GM23338 (cell line): ENCODE data around the gene ESR1. TPM values are rescaled to one million over a fixed set of nuclear protein-coding genes. Genes with fewer than 3 reads are reported as not detected.

Source experiments
- ETS1 ChIP-seq: IDR thresholded peaks from 2 replicates; pipeline ENCODE4 v1.6.1; 2016; ENCODE audit warnings: antibody characterized with exemption
- EZH2phosphoT487 ChIP-seq: fragments of 200-600 bp; sonication (generic); IDR thresholded peaks from one replicate; pipeline ENCODE4 v1.8.1; 2018; ENCODE audit warnings: antibody characterized with exemption; ENCODE audit not compliant: unreplicated experiment
- JUNB ChIP-seq: IDR thresholded peaks from one replicate; pipeline ENCODE4 v1.6.1; 2016; ENCODE audit warnings: antibody characterized with exemption; ENCODE audit not compliant: unreplicated experiment
- NANOG ChIP-seq: IDR thresholded peaks from 2 replicates; pipeline ENCODE4 v1.6.1; 2016; ENCODE audit warnings: antibody characterized with exemption, borderline replicate concordance
- STAT1 ChIP-seq: IDR thresholded peaks from one replicate; pipeline ENCODE4 v1.6.1; 2016; ENCODE audit warnings: antibody characterized with exemption; ENCODE audit not compliant: unreplicated experiment
- ZNF114 ChIP-seq: fragments of 250-450 bp; sonication (Bioruptor Pico); IDR thresholded peaks from 2 replicates; pipeline ENCODE4 v1.5.0; 2020; ENCODE audit warnings: mild to moderate bottlenecking, moderate library complexity
- ZNF331 ChIP-seq: fragments of 250-450 bp; sonication (Bioruptor Pico); IDR thresholded peaks from 2 replicates; pipeline ENCODE4 v1.5.0; 2020; ENCODE audit warnings: low read depth, mild to moderate bottlenecking, moderate library complexity
- ZNF462 ChIP-seq: fragments of 250-450 bp; sonication (Bioruptor Pico); IDR thresholded peaks from 2 replicates; pipeline ENCODE4 v1.5.0; 2020; ENCODE audit warnings: mild to moderate bottlenecking, moderate library complexity
- polyA plus RNA-seq: library from polyadenylated mRNA; unstranded; fragments of >200 nt; fragmentation: Nextera tagmentation; extraction: Ambion mirVana; gene quantifications from 2 replicates; pipeline ENCODE4 v1.2.1, GENCODE V29; 2016
- total RNA-seq: library from RNA; depleted of rRNA; stranded (reverse); fragments of >200 nt; shearing (Covaris generic); gene quantifications from 2 replicates; pipeline ENCODE4 v1.2.3, GENCODE V29; 2014
- TF ChIP-seq, protein P1 (sequence below), 2 experiments: fragments of 200-600 bp in 1 of 2; sonication (generic) in 1 of 2; conservative IDR thresholded peaks; 2 replicates each; pipeline versions ENCODE4 v1.5.1 to v1.6.1; 2016 to 2017; ENCODE audit warnings: antibody characterized with exemption in 2 of 2, low read depth in 2 of 2, mild to moderate bottlenecking in 2 of 2, moderate library complexity in 1 of 2

Gene ESR1
- total and polyA plus RNA-seq, 2 experiments from 2014 or later = 0.94 TPM; not detected in 1

GRCh38 chr6:152053332-152053731, 245.8 kb downstream of the ESR1 start (continued):
- TF ChIP-seq ZNF462 (no peak), STAT1 (no peak), EZH2phosphoT487 (no peak), JUNB (no peak), ZNF331 (CRISPR knock-in tag) (no peak), NANOG (no peak), ETS1 (no peak), ZNF114 (no peak)
- TF ChIP-seq, protein P1, sequence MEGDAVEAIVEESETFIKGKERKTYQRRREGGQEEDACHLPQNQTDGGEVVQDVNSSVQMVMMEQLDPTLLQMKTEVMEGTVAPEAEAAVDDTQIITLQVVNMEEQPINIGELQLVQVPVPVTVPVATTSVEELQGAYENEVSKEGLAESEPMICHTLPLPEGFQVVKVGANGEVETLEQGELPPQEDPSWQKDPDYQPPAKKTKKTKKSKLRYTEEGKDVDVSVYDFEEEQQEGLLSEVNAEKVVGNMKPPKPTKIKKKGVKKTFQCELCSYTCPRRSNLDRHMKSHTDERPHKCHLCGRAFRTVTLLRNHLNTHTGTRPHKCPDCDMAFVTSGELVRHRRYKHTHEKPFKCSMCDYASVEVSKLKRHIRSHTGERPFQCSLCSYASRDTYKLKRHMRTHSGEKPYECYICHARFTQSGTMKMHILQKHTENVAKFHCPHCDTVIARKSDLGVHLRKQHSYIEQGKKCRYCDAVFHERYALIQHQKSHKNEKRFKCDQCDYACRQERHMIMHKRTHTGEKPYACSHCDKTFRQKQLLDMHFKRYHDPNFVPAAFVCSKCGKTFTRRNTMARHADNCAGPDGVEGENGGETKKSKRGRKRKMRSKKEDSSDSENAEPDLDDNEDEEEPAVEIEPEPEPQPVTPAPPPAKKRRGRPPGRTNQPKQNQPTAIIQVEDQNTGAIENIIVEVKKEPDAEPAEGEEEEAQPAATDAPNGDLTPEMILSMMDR (conservative IDR thresholded peaks at IDR 0.05; ENCODE audit: low read depth in 2 of 2) = no peak
